ENCODE data around the gene ZNF672. TPM values are rescaled to one million over a fixed set of nuclear protein-coding genes. Genes with fewer than 3 reads are reported as not detected.

ZNF672 gene
- total and polyA plus RNA-seq, 8 donors, result 16.2 to 35.5 (median 20.1) TPM

- no peak for ATAC-seq
- Histone ChIP-seq H3K4me3 (no peak overlapping the region), H3K36me3 (peaks cover 0 to 85% of the 10 kb centered on the region in 2 donors), H3K9me3 (no peaks in the 10 kb centered on the region), H3K27me3 (no peaks in the 10 kb centered on the region), H3K4me1 (no peaks in the 10 kb centered on the region), H3K27ac (no peak overlapping the region)
- intact Hi-C loops (cut with DNase I), result no loop called here
- no peak for TF ChIP-seq CTCF (IDR thresholded peaks at IDR 0.05)
- DNase-seq, result no peak
Measured at GRCh38 chr1:248850536-248851251, 12.7 kb downstream of the ZNF672 start.

GRCh38 chr1:248851390-248851789 is 13.4 kb downstream of the ZNF672 start:
- no peaks in the 10 kb centered on the region for H3K27me3 ChIP-seq
- H3K4me3 ChIP-seq, result no peak overlapping the region
- no peak overlapping the region for H3K27ac ChIP-seq
- intact Hi-C loops (cut with DNase I), result no loop called here
- no peaks in the 10 kb centered on the region for H3K4me1 ChIP-seq
- DNase-seq (no peak), ATAC-seq (no peak)
- no peaks in the 10 kb centered on the region for H3K9me3 ChIP-seq
- no peak for TF ChIP-seq CTCF (IDR thresholded peaks at IDR 0.05)
- H3K36me3 ChIP-seq, result peaks cover 0 to 83% of the 10 kb centered on the region in 2 donors

- TF ChIP-seq CTCF (IDR thresholded peaks at IDR 0.05), result no peak
- H3K27me3 ChIP-seq, result no peaks in the 10 kb centered on the region
- intact Hi-C loops (cut with DNase I), result no loop called here
- no peaks in the 10 kb centered on the region for H3K9me3 ChIP-seq
- no peak overlapping the region for H3K4me3 ChIP-seq
- ATAC-seq (no peak), DNase-seq (no peak)
- no peak overlapping the region for H3K27ac ChIP-seq
- peaks cover 2 to 10% of the 10 kb centered on the region in 2 donors for H3K4me1 ChIP-seq
- peaks cover 0 to 69% of the 10 kb centered on the region in 2 donors for H3K36me3 ChIP-seq
Measured at GRCh38 chr1:248852481-248853405, 14.7 kb downstream of the ZNF672 start.

GRCh38 chr1:248853663-248854375 is 15.8 kb downstream of the ZNF672 start:
- H3K36me3 ChIP-seq, result peaks cover 0 to 58% of the 10 kb centered on the region in 2 donors
- no peak overlapping the region for H3K27ac ChIP-seq
- intact Hi-C loops (cut with DNase I), result no loop called here
- H3K4me3 ChIP-seq, result no peak overlapping the region
- H3K4me1 ChIP-seq, result peaks cover 9 to 20% of the 10 kb centered on the region in 2 donors
- TF ChIP-seq CTCF (IDR thresholded peaks at IDR 0.05), result no peak
- H3K27me3 ChIP-seq, result no peaks in the 10 kb centered on the region
- ATAC-seq (no peak), DNase-seq (no peak)
- H3K9me3 ChIP-seq, result no peaks in the 10 kb centered on the region

Data from left lung (tissue), 10 donors.